Activated T-cell treated with anti-CD3 and anti-CD28 coated beads for 24 hours (primary cell): ENCODE results near the gene TLR4.

Experiments used
- DNase-seq: peaks from one replicate; pipeline ENCODE4 v3.0.0-alpha.2; 2020; ENCODE audit warnings: low read depth

The TLR4 gene

GRCh38 chr9:117745598-117745997, 41.4 kb downstream of the TLR4 start:
- DNase-seq, result no peak

- DNase-seq, result no peak
These were observed 42.1 kb downstream of the TLR4 start for GRCh38 chr9:117746263-117746662.

- no peak for DNase-seq
These were observed 43.3 kb downstream of the TLR4 start for GRCh38 chr9:117747386-117747970.

- DNase-seq, result no peak
These were observed 46.2 kb downstream of the TLR4 start for GRCh38 chr9:117750401-117750800.

GRCh38 chr9:117752894-117753293, 48.7 kb downstream of the TLR4 start:
- DNase-seq, result no peak

- DNase-seq, result no peak
These were observed 53.5 kb downstream of the TLR4 start for GRCh38 chr9:117757561-117758190.

GRCh38 chr9:117763314-117763713, 59.1 kb downstream of the TLR4 start:
- no peak for DNase-seq

GRCh38 chr9:117768750-117769395, 64.7 kb downstream of the TLR4 start:
- no peak for DNase-seq

GRCh38 chr9:117771136-117771535, 66.9 kb downstream of the TLR4 start:
- DNase-seq, result no peak

GRCh38 chr9:117772960-117773359, 68.8 kb downstream of the TLR4 start:
- DNase-seq, result no peak
